Amniotic epithelial cell (primary cell): ENCODE results near the gene RNF144B.
A peak's percentile ranks its signal among the peaks of the same experiment; 100 is the strongest.
"Not testable (repeated sequence)": the region's sequence is repeated elsewhere in the genome, so short reads cannot be mapped to it uniquely, and the experiment has no call there.

ENCODE experiments used
- DNase-seq: peaks from one replicate; pipeline ENCODE4 v3.0.0-alpha.2; 2010; ENCODE audit warnings: low read depth

The RNF144B gene

GRCh38 chr6:18387061-18387721 is at the start of gene RNF144B:
TSS of gene RNF144B (plus strand) at chr6:18387350. CDS start at chr6:18399535, 12,185 bp downstream.
- peak; percentile 71 for DNase-seq

DNA sequence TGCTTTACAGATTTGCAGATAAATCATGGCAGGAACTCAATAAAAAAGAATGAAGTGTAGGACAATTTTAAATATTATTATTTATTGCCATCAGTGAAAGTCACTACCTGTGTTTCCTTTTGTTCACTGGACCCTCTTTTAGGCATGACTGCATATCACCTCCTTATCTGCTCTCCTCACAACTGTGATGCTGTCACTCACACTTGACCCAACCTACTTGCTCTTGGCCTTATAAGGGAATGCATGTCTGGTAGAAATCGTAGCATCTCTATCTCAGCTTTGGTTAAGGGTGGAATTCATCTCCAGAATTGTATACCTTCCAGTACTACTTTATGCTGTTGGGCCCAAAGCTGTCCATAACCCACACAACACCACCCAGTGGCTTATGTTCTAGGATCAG is 47.6 kb upstream of the RNF144B start:
- DNase-seq: no peak

DNA sequence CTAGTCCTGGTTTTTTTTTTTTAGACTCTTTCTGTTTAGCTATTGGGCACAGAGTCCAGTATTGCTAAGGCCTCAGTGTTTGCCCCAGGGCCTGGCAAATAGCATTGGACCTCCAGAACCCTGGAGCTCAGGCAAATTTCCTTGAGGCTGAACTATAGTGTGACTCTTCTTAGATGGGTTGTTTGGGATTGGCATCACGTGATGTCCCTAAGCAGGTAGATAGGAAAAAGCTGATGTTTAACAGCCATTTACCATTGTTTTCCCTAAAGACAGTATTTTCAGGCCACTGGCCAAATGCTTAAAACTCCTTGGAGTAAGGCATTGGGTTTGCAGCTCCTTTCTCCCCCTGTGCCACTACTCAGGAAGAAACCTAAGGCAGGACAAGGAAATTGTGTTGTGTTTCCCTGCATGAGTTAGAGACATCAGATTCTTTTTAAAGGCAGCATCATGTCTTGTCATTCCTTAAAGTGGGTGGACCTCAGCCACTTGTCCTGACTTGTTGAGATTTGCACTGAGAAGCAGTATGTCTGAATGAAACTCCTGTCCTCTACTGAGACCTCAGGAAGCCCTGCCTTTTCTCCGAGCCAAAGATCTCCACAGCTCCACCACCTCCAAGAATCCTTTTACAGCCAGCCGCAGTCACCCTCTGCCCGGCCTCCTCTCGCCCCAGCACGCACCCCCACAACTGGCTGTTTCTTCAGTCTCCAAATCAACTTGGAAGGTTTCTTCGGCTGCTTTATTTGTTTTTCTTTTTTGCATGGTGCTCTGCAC is 46.2 kb upstream of the RNF144B start:
- no peak for DNase-seq

DNA sequence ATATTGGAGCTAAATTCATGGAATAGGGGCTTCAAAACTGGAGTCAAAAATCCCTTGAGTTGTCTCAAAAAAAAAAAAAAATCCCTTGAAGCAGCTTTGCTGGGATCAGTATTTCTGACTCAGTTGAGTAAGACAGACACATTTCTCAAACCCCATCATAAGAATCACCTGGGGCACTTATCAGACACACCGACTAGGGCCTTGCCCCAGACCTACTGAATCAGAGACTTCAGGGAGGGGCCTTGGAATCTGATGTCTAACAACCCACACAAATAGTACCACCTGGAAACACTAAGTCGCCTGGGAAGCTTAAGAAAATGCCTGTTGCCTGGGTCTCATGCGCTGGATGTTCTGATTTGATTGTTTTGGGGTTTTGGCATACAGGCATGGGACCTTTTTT is 44.9 kb upstream of the RNF144B start:
- DNase-seq: no peak

- peak; percentile 60 for DNase-seq
Measured at GRCh38 chr6:18343741-18344140, 43.4 kb upstream of the RNF144B start.

- DNase-seq: no peak
Measured at GRCh38 chr6:18347021-18347577, 40.1 kb upstream of the RNF144B start.

DNA sequence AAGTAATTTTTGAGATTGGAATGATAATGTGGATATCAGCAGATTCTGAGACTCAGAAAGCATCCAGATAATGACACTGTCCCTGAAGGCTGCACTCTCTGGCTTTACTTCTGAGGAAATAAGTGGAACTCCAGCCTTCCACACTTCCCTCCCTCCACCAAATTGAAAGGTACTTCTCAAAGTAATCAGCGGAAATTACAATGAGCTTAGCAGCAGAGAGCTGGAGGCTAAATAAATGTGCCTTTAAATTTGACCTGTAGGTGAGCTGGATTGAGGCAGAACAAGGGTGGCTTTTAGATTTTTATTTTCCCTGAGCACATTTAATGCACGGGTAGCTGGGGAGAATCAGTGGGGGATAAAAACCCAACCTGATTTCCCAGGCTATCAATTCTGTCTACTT is 39.3 kb upstream of the RNF144B start:
- no peak for DNase-seq

DNA sequence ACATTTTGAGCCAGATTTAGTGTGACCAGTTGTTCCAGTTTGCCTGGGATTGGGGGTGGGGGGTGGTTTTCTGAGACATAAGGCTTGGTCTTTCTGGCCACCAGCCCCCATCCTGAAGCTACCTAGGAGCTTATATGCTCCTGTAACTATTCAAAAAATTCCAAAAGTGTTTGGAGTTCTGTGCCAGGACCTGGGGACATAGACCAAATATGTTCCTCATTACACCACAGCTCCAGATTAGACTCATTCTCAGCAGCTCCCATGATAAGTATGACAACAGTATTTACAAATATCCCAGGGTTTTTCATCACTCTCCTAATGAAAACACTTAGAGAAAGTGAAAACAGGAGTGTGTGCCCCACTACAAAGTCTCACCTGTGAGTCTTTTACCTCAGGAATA is 37.8 kb upstream of the RNF144B start:
- DNase-seq: no peak

DNA sequence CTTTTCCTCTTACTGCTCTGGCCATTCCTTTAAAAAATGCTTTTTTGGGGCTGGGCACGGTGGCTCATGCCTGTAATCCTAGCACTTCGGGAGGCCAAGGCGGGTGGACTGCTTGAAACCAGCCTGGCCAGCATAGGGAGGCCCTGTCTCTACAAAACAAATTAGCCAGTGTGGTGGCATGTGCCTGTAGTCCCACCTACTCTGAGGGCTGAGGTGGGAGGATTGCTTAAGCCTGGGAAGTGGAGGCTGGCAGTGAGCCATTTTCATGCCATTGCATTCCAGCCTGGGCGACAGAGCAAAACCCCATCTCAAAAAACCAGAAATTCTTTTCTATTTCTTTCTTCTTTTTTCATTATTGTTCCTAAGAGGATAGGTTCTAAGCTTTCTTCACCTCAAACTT is 36.9 kb upstream of the RNF144B start:
- peak; percentile 23 for DNase-seq

GRCh38 chr6:18350712-18351111 is 36.4 kb upstream of the RNF144B start:
- no peak for DNase-seq

DNA sequence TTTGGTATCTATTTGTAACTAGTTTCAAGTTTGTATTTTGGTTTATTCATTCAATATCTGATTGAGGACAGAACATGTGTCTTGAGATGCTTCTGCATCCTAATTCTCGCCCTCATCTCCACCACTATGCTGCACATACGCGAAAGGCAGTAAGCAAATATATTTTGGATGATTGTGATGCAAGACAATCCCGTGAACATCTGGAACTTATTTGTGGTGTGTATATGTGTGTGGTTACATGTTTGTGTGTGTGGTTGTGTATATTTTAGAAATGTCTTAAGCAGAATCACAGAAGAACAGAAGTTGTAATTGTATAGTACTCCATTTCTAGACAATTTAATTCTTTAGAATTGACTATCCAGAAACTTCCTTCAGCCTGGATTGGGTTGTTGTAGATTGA is 35.1 kb upstream of the RNF144B start:
- DNase-seq: no peak

GRCh38 chr6:18352842-18353241 is 34.3 kb upstream of the RNF144B start:
- no peak for DNase-seq

DNA sequence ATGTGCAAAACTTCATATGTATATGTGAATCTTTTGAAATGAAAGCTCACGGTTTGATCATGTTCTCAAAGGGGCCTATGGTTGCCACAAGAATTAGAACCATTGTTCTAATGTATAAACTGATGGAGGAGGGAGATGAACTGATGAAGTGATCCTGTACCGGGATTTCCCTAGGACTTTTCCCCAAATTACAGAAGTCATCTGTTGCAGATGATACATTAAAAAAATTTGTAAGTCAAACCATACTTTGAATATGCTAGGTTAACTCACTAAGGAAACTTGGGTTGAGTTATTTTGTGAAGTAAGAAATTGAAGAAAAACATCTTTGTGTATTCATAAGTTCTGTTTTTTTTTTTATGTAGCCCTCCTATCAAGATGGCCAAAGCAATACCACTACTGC is 33.9 kb upstream of the RNF144B start:
- DNase-seq: no peak

DNA sequence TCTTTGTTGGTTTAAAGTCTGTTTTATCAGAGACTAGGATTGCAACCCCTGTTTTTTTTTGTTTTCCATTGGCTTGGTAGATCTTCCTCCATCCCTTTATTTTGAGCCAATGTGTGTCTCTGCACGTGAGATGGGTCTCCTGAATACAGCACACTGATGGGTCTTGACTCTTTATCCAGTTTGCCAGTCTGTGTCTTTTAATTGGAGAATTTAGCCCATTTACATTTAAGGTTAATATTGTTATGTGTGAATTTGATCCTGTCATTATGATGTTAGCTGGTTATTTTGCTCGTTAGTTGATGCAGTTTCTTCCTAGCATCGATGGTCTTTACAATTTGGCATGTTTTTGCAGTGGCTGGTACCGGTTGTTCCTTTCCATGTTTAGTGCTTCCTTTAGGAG is 29.6 kb upstream of the RNF144B start:
- not testable (repeated sequence) for DNase-seq

DNA sequence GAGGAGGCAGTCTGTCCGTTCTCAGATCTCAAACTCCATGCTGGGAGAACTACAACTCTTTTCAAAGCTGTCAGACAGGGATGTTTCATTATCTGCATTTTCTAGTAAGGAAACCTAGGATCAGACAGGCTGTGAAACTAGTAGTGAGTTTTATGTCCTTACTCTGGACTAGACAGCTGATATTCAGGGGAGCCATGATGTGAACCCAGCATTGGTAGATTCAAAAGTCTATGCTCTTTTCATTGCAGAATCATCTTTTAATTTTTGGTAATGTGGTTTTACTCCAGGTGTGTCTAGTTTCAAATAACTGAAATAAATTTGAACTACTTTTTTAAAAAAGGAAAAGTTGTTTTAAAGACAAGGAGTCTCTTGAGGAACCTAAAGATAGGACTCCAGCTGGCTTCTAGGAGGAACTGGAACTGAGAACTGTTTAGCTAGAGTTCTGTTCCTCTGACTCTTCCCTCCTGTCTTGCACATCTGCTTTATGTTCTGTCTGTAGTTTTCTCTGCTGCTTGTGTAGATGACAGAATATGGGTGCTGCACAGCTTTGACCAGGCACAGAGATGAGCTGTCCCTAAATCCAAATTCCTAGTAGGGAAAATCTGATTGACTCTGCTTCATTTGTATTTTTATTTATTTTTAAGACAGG is 27.8 kb upstream of the RNF144B start:
- DNase-seq: no peak

- no peak for DNase-seq
Measured at GRCh38 chr6:18360188-18360587, 27.0 kb upstream of the RNF144B start.

DNA sequence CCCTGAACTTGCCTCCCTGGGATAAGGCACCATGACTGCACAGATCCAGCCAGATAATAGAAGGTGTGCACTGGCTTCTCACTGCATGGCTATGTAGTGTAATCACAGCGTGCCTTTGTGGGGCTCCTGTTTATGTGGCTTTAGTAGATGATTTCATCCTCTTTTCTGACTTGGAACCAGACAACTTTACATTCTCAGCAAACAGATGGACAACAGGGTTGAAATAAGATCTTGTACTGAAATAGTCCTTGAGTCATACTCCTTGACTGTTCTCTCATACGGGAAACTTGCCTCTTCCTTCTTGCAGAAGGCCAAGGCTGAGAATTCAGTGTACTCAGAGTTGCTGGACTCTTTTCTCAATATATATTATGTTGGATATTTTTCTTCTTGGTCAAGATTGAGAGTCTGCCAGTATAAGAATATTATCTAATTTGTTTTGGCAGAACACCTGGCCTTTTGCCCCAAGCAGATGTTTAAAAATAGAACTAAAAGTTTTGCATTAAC is 25.0 kb upstream of the RNF144B start:
- peak; percentile 73 for DNase-seq

GRCh38 chr6:18363746-18364145 is 23.4 kb upstream of the RNF144B start:
- no peak for DNase-seq

DNA sequence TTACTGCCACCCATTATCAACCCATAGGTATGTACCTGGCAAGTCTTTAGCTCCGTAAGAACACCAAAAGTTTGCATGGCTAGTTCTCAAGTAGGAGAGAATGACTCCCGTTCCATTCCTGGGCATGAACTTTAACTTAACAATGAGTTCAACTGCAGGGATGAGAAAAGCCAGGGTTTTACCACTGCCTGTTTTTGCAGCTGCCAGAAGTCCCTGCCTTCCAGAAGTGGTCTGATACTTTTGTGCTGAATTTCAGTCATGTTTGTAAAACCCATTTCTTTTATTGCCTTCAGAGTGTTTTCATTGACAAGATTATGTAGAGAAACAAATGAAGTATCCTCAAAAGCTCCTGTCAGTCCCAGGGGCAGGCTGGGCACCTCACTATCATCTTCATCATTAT is 22.6 kb upstream of the RNF144B start:
- not testable (repeated sequence) for DNase-seq

DNA sequence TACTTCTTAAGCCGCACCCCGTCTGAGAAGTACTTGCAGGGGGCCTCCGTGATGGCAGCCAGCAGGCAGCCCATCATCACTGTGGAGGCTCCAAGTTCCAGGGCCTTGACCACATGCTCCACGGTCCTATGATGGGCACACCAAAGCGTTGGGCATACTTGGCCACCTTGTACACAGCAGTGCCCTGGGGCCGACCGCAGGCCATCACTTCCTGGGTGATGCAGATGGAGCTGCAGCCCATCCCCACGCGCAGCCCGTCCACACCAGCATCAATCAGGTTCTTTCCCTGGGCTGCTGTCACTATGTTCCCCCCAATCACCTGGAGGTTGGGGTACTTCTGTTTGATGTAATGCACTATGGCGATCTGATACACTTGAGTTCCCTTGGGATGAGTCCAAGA is 19.8 kb upstream of the RNF144B start:
- no peak for DNase-seq

GRCh38 chr6:18368277-18369105 is 18.7 kb upstream of the RNF144B start:
- DNase-seq: no peak

- no peak for DNase-seq
Measured at GRCh38 chr6:18371010-18371409, 16.1 kb upstream of the RNF144B start.
